ENCODE measurements around the gene ACOT11. TPM values are rescaled to one million over a fixed set of nuclear protein-coding genes. Genes with fewer than 3 reads are reported as not detected.
A peak's percentile ranks its signal among the peaks of the same experiment; 100 is the strongest.

Gene ACOT11
- polyA plus RNA-seq, 1 of the 3 experiments (the other 2 are of a cell fraction) = 6.9 TPM

DNA sequence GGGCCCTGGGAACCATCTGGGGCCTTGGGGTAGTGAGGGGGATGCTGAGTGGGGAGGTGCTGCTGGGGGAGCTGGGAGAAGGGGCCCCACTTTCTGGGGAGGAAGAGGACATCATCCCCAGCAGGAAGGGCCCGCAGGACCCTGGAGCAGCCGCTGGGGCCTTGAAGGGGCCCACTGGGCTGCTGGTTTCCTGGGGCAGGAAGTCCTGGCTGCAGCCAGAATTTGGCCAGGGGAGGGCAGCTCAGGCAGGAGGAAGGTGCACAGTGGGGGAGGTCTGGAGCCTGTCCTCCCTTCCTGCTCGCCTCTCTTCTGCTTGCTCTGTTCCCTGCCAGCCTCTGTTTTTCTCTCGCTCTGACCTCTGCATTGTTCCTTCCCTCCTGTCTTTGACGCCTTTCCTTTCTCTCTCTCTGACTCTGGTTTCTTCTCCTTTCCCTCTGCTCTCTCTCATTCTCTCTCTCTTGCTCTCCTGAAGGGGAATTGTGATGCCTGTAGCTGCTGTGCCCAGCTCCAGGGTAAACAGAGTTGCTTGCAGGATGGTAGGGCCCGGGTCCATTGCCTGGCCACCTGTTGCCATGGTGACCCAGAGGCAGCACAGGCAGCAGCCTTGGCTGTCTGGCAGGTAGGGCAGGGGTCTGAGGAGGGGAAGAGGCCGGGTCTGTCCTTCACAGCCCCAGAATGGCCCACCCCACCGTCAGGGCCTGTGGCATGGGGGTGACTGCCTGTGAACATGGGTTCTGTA, 23.9 kb downstream of the ACOT11 start:
- H3F3A ChIP-seq (replicated peaks; ENCODE audit: insufficient read depth) = no peaks in the 10 kb centered on the region
- ChIA-PET POLR2A (interaction anchor here (1.3 kb wide), 1 partner anchor 10 kb away, joined by 6 read pairs; no protein-coding TSS in a partner anchor), CTCF (interaction anchor here (1.0 to 4.8 kb wide), 8 partner anchors 9 to 297 kb away, joined by 3 to 40 read pairs (median 4); partner anchors contain the start of gene ACOT11)
- DNase-seq = peak; percentile 52
- H2AFZ ChIP-seq (ENCODE audit: low read depth) = no peak overlapping the region
- peaks cover 14 to 27% of the 10 kb centered on the region in 2 experiments; a peak in 2 of 4 replicates for H3K4me1 ChIP-seq (ENCODE audit: control insufficient read depth in 1 of 2, insufficient read depth in 2 of 2, low read depth in 1 of 2, low read length in 1 of 2)
- no peaks in the 10 kb centered on the region for H3K9me2 ChIP-seq
- H3K36me3 ChIP-seq (replicated peaks in 1 of 2; ENCODE audit: control insufficient read depth in 1 of 2, insufficient read depth in 2 of 2, low read length in 1 of 2) = no peaks in the 10 kb centered on the region
- 58% methylated on average over 5 of the region's 8 CpGs for WGBS (ENCODE audit: low lambda C conversion rate)
- no peaks in the 10 kb centered on the region for H3K9me3 ChIP-seq
- H3K9ac ChIP-seq = no peak overlapping the region
- no peaks in the 10 kb centered on the region for H4K20me1 ChIP-seq (ENCODE audit: insufficient read depth)
- H3K27ac ChIP-seq (ENCODE audit: low read depth in 2 of 2, low read length in 1 of 2) = peak overlapping the region in 1 of 2 experiments; percentile 67; a peak in 2 of 4 replicates
- H3K79me2 ChIP-seq (ENCODE audit: insufficient read depth) = no peaks in the 10 kb centered on the region
- no peak overlapping the region for H3K4me3 ChIP-seq (ENCODE audit: low read depth in 2 of 2, low read length in 1 of 2)
- H3K27me3 ChIP-seq (ENCODE audit: insufficient read depth) = no peaks in the 10 kb centered on the region
- H3K4me2 ChIP-seq = no peak overlapping the region
- no peak for TF ChIP-seq RAD21 (IDR thresholded peaks at IDR 0.05; ENCODE audit: low read length)
- TF ChIP-seq EP300 (IDR thresholded peaks at IDR 0.05; ENCODE audit: borderline replicate concordance in 1 of 2, low read depth in 1 of 2, low read length in 1 of 2) = no peak
- TF ChIP-seq JUND (IDR thresholded peaks at IDR 0.05) = no peak
- no peak for TF ChIP-seq NFIC (IDR thresholded peaks at IDR 0.05; ENCODE audit: borderline replicate concordance)
- TF ChIP-seq FOXJ3 (CRISPR knock-in tag; IDR thresholded peaks at IDR 0.05) = no peak

DNA sequence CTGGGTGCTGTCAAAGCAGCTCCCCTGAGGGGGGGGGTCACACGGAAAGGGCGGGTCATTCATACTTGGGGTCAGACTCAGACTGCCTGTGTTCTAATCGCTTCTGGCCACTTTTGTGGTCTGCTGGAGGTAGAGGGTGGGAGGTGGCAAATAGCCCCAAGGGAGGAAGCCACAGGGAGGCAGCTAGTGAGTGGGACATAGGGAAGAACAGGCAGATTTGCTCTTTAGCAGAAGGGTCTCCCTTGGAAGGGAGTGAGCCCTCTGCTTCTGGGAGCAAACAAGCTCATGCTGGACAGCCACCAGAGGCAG, 24.5 kb downstream of the ACOT11 start:
- no peak overlapping the region for H2AFZ ChIP-seq (ENCODE audit: low read depth)
- H3K27ac ChIP-seq (ENCODE audit: low read depth in 2 of 2, low read length in 1 of 2) = no peak overlapping the region; a peak in 1 of 4 replicates
- H3K9me2 ChIP-seq = no peaks in the 10 kb centered on the region
- WGBS (ENCODE audit: low lambda C conversion rate) = 94% methylated on average over 3 of the region's 3 CpGs
- ChIA-PET CTCF (interaction anchor here (1.3 to 4.8 kb wide), 5 partner anchors 9 to 102 kb away, joined by 4 to 40 read pairs (median 4); partner anchors contain the start of gene ACOT11), POLR2A (no interaction called here)
- no peaks in the 10 kb centered on the region for H3K9me3 ChIP-seq
- DNase-seq = no peak
- no peak overlapping the region for H3K9ac ChIP-seq
- H3K79me2 ChIP-seq (ENCODE audit: insufficient read depth) = no peaks in the 10 kb centered on the region
- no peaks in the 10 kb centered on the region for H3F3A ChIP-seq (replicated peaks; ENCODE audit: insufficient read depth)
- H3K27me3 ChIP-seq (ENCODE audit: insufficient read depth) = no peaks in the 10 kb centered on the region
- no peaks in the 10 kb centered on the region for H3K36me3 ChIP-seq (replicated peaks in 1 of 2; ENCODE audit: control insufficient read depth in 1 of 2, insufficient read depth in 2 of 2, low read length in 1 of 2)
- H3K4me2 ChIP-seq = no peak overlapping the region
- H4K20me1 ChIP-seq (ENCODE audit: insufficient read depth) = no peaks in the 10 kb centered on the region
- no peak overlapping the region for H3K4me3 ChIP-seq (ENCODE audit: low read depth in 2 of 2, low read length in 1 of 2)
- TF ChIP-seq YY1 (IDR thresholded peaks at IDR 0.05; ENCODE audit: low read depth) (no peak), RFX5 (IDR thresholded peaks at IDR 0.05; ENCODE audit: low read length) (no peak), FOXJ3 (CRISPR knock-in tag; IDR thresholded peaks at IDR 0.05) (no peak), EZH2phosphoT487 (IDR thresholded peaks at IDR 0.05; ENCODE audit: borderline replicate concordance, low read depth) (no peak)
- peaks cover 14 to 27% of the 10 kb centered on the region in 2 experiments; a peak in 2 of 4 replicates for H3K4me1 ChIP-seq (ENCODE audit: control insufficient read depth in 1 of 2, insufficient read depth in 2 of 2, low read depth in 1 of 2, low read length in 1 of 2)

DNA sequence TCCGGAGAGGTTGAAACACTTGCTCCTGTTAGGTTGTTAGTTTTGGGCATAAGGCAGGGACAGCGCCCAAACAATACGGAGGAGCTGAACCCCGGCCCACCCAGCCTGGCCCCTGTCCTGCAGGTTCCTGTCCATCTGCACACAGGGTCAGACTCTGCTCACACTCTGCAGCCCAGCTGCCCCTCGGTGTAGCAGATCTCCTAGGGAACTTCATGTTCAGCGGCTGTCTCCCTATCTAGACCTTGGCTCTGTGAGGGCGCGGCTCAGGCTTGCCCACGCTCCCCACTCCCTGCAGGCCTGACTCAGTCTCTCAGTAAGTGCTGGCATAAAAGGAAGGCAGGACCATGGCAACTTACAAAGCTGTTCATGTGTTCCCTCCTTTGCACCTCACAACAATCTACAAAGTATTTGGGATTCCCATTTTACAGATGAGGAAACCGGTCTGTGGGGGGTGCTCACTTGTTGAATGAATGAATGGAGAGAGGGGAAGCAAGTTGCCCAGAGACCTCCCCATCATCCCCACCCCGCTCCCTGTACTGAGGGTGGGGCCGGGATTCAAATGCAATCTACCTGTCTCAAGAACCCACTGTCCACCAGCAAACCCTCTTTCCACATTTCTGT, 26.2 kb downstream of the ACOT11 start:
- Histone ChIP-seq H3K27me3 (ENCODE audit: insufficient read depth) (no peaks in the 10 kb centered on the region), H3K36me3 (replicated peaks in 1 of 2; ENCODE audit: control insufficient read depth in 1 of 2, insufficient read depth in 2 of 2, low read length in 1 of 2) (no peaks in the 10 kb centered on the region), H3K9me3 (no peaks in the 10 kb centered on the region), H4K20me1 (ENCODE audit: insufficient read depth) (no peaks in the 10 kb centered on the region), H3K4me1 (ENCODE audit: control insufficient read depth in 1 of 2, insufficient read depth in 2 of 2, low read depth in 1 of 2, low read length in 1 of 2) (peaks cover 14 to 32% of the 10 kb centered on the region in 2 experiments; a peak in 2 of 4 replicates), H3K4me3 (ENCODE audit: low read depth in 2 of 2, low read length in 1 of 2) (no peak overlapping the region), H3F3A (replicated peaks; ENCODE audit: insufficient read depth) (no peaks in the 10 kb centered on the region), H3K27ac (ENCODE audit: low read depth in 2 of 2, low read length in 1 of 2) (no peak overlapping the region), H3K9me2 (no peaks in the 10 kb centered on the region), H2AFZ (ENCODE audit: low read depth) (no peak overlapping the region), H3K79me2 (ENCODE audit: insufficient read depth) (no peaks in the 10 kb centered on the region), H3K4me2 (no peak overlapping the region), H3K9ac (no peak overlapping the region)
- no peak for TF ChIP-seq SIN3A (IDR thresholded peaks at IDR 0.05; ENCODE audit: borderline replicate concordance, low read depth, low read length)
- TF ChIP-seq, protein P1, sequence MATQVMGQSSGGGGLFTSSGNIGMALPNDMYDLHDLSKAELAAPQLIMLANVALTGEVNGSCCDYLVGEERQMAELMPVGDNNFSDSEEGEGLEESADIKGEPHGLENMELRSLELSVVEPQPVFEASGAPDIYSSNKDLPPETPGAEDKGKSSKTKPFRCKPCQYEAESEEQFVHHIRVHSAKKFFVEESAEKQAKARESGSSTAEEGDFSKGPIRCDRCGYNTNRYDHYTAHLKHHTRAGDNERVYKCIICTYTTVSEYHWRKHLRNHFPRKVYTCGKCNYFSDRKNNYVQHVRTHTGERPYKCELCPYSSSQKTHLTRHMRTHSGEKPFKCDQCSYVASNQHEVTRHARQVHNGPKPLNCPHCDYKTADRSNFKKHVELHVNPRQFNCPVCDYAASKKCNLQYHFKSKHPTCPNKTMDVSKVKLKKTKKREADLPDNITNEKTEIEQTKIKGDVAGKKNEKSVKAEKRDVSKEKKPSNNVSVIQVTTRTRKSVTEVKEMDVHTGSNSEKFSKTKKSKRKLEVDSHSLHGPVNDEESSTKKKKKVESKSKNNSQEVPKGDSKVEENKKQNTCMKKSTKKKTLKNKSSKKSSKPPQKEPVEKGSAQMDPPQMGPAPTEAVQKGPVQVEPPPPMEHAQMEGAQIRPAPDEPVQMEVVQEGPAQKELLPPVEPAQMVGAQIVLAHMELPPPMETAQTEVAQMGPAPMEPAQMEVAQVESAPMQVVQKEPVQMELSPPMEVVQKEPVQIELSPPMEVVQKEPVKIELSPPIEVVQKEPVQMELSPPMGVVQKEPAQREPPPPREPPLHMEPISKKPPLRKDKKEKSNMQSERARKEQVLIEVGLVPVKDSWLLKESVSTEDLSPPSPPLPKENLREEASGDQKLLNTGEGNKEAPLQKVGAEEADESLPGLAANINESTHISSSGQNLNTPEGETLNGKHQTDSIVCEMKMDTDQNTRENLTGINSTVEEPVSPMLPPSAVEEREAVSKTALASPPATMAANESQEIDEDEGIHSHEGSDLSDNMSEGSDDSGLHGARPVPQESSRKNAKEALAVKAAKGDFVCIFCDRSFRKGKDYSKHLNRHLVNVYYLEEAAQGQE (IDR thresholded peaks at IDR 0.05; ENCODE audit: low read depth, low read length) = no peak
- no peak for TF ChIP-seq GATA2 (CRISPR knock-in tag; IDR thresholded peaks at IDR 0.05)
- TF ChIP-seq MEF2A (IDR thresholded peaks at IDR 0.05; ENCODE audit: borderline replicate concordance, low read depth) = no peak
- no peak for TF ChIP-seq NFIC (IDR thresholded peaks at IDR 0.05; ENCODE audit: borderline replicate concordance)
- TF ChIP-seq IRF3 (IDR thresholded peaks at IDR 0.05; ENCODE audit: low read depth, low read length) = no peak
- TF ChIP-seq YY1 (IDR thresholded peaks at IDR 0.05; ENCODE audit: low read depth) = no peak
- TF ChIP-seq EP300 (IDR thresholded peaks at IDR 0.05; ENCODE audit: borderline replicate concordance in 1 of 2, low read depth in 1 of 2, low read length in 1 of 2) = no peak
- no peak for DNase-seq
- WGBS (ENCODE audit: low lambda C conversion rate) = 93% methylated on average over 9 of the region's 12 CpGs
- CTCF ChIA-PET = no interaction called here
- POLR2A ChIA-PET = interaction anchor here (0.7 kb wide), 1 partner anchor 401 kb away, joined by 3 read pairs; no protein-coding TSS in a partner anchor
